H1 (cell line): ENCODE data around the gene NKX6-1. TPM values are rescaled to one million over a fixed set of nuclear protein-coding genes. Genes with fewer than 3 reads are reported as not detected.

Experiments used
- CTCF ChIA-PET: fragments of 300-600 bp; sonication (Branson Sonifier 250); formaldehyde crosslinking; loops from one replicate; lab custom pipeline; 2021; ENCODE audit not compliant: partially characterized antibody; lab: Charles Lee
- POLR2A ChIA-PET: fragments of 300-600 bp; sonication (Branson Sonifier 250); formaldehyde crosslinking; loops from one replicate; lab custom pipeline; 2021; ENCODE audit warnings: inconsistent platforms; ENCODE audit not compliant: partially characterized antibody; lab: Charles Lee
- DNase-seq, 2 experiments: peaks; one replicate each; pipeline versions ENCODE4 v3.0.0 to v3.0.0-alpha.2; 2010 to 2022; ENCODE audit warnings: low spot score in 2 of 2, low read depth in 1 of 2, mixed read lengths in 1 of 2
- FAIRE-seq: peaks from 2 replicates; lab custom pipeline; 2011; peaks lifted over from hg19 to GRCh38; lab: Jason Lieb, UNC
- H2AFZ ChIP-seq: 2 replicates; pipeline ENCODE4 v1.8.1; 2012; ENCODE audit warnings: low read length, inconsistent platforms
- H2AK5ac ChIP-seq: 2 replicates; pipeline ENCODE4 v1.6.1; 2013; ENCODE audit warnings: low read depth, low read length
- H2BK120ac ChIP-seq: replicated peaks from 2 replicates; pipeline ENCODE3; 2013; ENCODE audit warnings: low read depth, low read length, inconsistent platforms
- H2BK12ac ChIP-seq: 2 replicates; pipeline ENCODE4 v1.6.1; 2013; ENCODE audit warnings: low read depth, low read length
- H2BK15ac ChIP-seq: 2 replicates; pipeline ENCODE4 v1.6.1; 2013; ENCODE audit warnings: low read length
- H2BK20ac ChIP-seq: 2 replicates; pipeline ENCODE4 v1.6.1; 2013; ENCODE audit warnings: low read length
- H2BK5ac ChIP-seq: 2 replicates; pipeline ENCODE4 v1.6.1; 2013; ENCODE audit warnings: low read depth, low read length
- H3K14ac ChIP-seq: 2 replicates; pipeline ENCODE4 v1.6.1; 2013; ENCODE audit warnings: inconsistent platforms; ENCODE audit not compliant: insufficient read length
- H3K18ac ChIP-seq: 2 replicates; pipeline ENCODE4 v1.6.1; 2013; ENCODE audit warnings: low read length; ENCODE audit errors: extremely low read depth
- H3K23ac ChIP-seq: 2 replicates; pipeline ENCODE4 v1.6.1; 2013; ENCODE audit warnings: inconsistent platforms; ENCODE audit not compliant: insufficient read length
- H3K23me2 ChIP-seq: 2 replicates; pipeline ENCODE4 v1.6.1; 2013; ENCODE audit warnings: low read depth, low read length
- H3K27ac ChIP-seq: 2 replicates; pipeline ENCODE4 v1.6.1; 2011; ENCODE audit warnings: low read depth, low read length, inconsistent platforms
- H3K27me3 ChIP-seq, 4 experiments: replicated peaks in 1 of 4; 1 replicate in 1 of 4; 2 replicates in 3 of 4; pipeline versions ENCODE4 v1.6.1 to v1.8.1; 2011 to 2013; ENCODE audit warnings: low read length in 3 of 4, mild to moderate bottlenecking in 3 of 4, inconsistent platforms in 2 of 4, mixed read lengths in 2 of 4, moderate library complexity in 1 of 4; ENCODE audit not compliant: control insufficient read depth in 3 of 4, insufficient read depth in 3 of 4; ENCODE audit errors: extremely low read depth in 1 of 4
- H3K36me3 ChIP-seq, 4 experiments: 2 replicates each; pipeline versions ENCODE4 v1.6.1 to v1.8.1; 2011 to 2013; ENCODE audit warnings: mild to moderate bottlenecking in 4 of 4, low read length in 3 of 4, moderate library complexity in 2 of 4, control low read depth in 1 of 4, inconsistent platforms in 1 of 4; ENCODE audit not compliant: insufficient read depth in 4 of 4, control insufficient read depth in 2 of 4
- H3K4ac ChIP-seq: replicated peaks from 2 replicates; pipeline ENCODE3; 2013; ENCODE audit warnings: low read length, low read depth, mixed read lengths, inconsistent platforms; ENCODE audit not compliant: insufficient read length
- H3K4me1 ChIP-seq, 4 experiments: replicated peaks in 1 of 4; 1 replicate in 1 of 4; 2 replicates in 3 of 4; pipeline versions ENCODE4 v1.6.1 to v1.8.1; 2011 to 2013; ENCODE audit warnings: low read length in 3 of 4, inconsistent platforms in 2 of 4, mixed read lengths in 1 of 4; ENCODE audit not compliant: insufficient read depth in 4 of 4, control insufficient read depth in 3 of 4
- H3K4me2 ChIP-seq, 2 experiments: 2 replicates each; pipeline versions ENCODE4 v1.6.1 to v1.8.1; 2011 to 2013; ENCODE audit warnings: low read depth in 2 of 2, low read length in 2 of 2, control low read depth in 1 of 2, inconsistent platforms in 1 of 2, mild to moderate bottlenecking in 1 of 2; ENCODE audit not compliant: insufficient read depth in 1 of 2
- H3K4me3 ChIP-seq, 4 experiments: fragments of 200-600, 300-600 bp in 1 of 4; sonication (generic), shearing (Covaris generic), sonication (Bioruptor Twin) in 1 of 4; 2 replicates each; pipeline versions ENCODE4 v1.5.1 to v1.8.1; 2011 to 2016; ENCODE audit warnings: low read length in 4 of 4, low read depth in 3 of 4, control low read depth in 2 of 4, inconsistent platforms in 2 of 4, mild to moderate bottlenecking in 2 of 4, mixed read lengths in 1 of 4, moderate library complexity in 1 of 4; ENCODE audit not compliant: insufficient read depth in 2 of 4; ENCODE audit errors: extremely low read depth in 1 of 4
- H3K56ac ChIP-seq: replicated peaks from 2 replicates; pipeline ENCODE3; 2013; ENCODE audit warnings: low read depth, mild to moderate bottlenecking, mixed read lengths, low read length, inconsistent platforms; ENCODE audit not compliant: insufficient read length
- H3K79me1 ChIP-seq: 2 replicates; pipeline ENCODE4 v1.6.1; 2013; ENCODE audit warnings: low read depth, low read length, control low read depth
- H3K79me2 ChIP-seq, 2 experiments: 2 replicates each; pipeline versions ENCODE4 v1.6.1 to v1.8.1; 2012 to 2013; ENCODE audit warnings: low read length in 2 of 2, mild to moderate bottlenecking in 2 of 2, inconsistent platforms in 1 of 2; ENCODE audit not compliant: insufficient read depth in 2 of 2, control insufficient read depth in 1 of 2
- H3K9ac ChIP-seq, 4 experiments: replicated peaks in 1 of 4; 1 replicate in 1 of 4; 2 replicates in 3 of 4; pipeline versions ENCODE4 v1.6.1 to v1.8.1; 2011 to 2013; ENCODE audit warnings: low read depth in 3 of 4, low read length in 3 of 4, control low read depth in 2 of 4, mild to moderate bottlenecking in 2 of 4, moderate library complexity in 2 of 4, inconsistent platforms in 1 of 4; ENCODE audit errors: extremely low read depth in 1 of 4
- H3K9me3 ChIP-seq, 2 experiments: 2 replicates each; pipeline versions ENCODE4 v1.6.1 to v1.8.1; 2012 to 2013; ENCODE audit warnings: mild to moderate bottlenecking in 2 of 2, moderate library complexity in 2 of 2, control low read depth in 1 of 2, inconsistent platforms in 1 of 2, low read depth in 1 of 2, low read length in 1 of 2, mixed read lengths in 1 of 2; ENCODE audit not compliant: insufficient read depth in 2 of 2
- H4K20me1 ChIP-seq, 2 experiments: replicated peaks in 1 of 2; 2 replicates each; pipeline versions ENCODE3 to v1.8.1; 2011 to 2013; ENCODE audit warnings: inconsistent platforms in 2 of 2, low read length in 2 of 2, mild to moderate bottlenecking in 1 of 2; ENCODE audit not compliant: insufficient read depth in 2 of 2, control insufficient read depth in 1 of 2
- H4K5ac ChIP-seq: 2 replicates; pipeline ENCODE4 v1.6.1; 2013; ENCODE audit warnings: low read length, low read depth, mixed read lengths, inconsistent platforms; ENCODE audit not compliant: insufficient read length
- H4K8ac ChIP-seq: 2 replicates; pipeline ENCODE4 v1.8.0; 2013; ENCODE audit warnings: mild to moderate bottlenecking, moderate library complexity, low read length, inconsistent platforms; ENCODE audit not compliant: insufficient read depth; ENCODE audit errors: extremely low read depth
- H4K91ac ChIP-seq: replicated peaks from 2 replicates; pipeline ENCODE3; 2013; ENCODE audit warnings: low read length, mixed read lengths, inconsistent platforms; ENCODE audit not compliant: insufficient read length
- ATF3 ChIP-seq: IDR thresholded peaks from 2 replicates; pipeline ENCODE4 v1.6.1; 2011; ENCODE audit warnings: low read depth, mild to moderate bottlenecking, low read length; ENCODE audit not compliant: insufficient read depth
- CBX8 ChIP-seq: fragments of 300-800, 300-1000 bp; sonication (generic); IDR thresholded peaks from 2 replicates; pipeline ENCODE4 v1.7.1; 2016; ENCODE audit warnings: low read depth, low read length, borderline replicate concordance
- E2F6 ChIP-seq: IDR thresholded peaks from 2 replicates; pipeline ENCODE4 v1.6.1; 2012; ENCODE audit warnings: inconsistent platforms
- EZH2 ChIP-seq: fragments of 200-600 bp; sonication (generic); IDR thresholded peaks from 2 replicates; pipeline ENCODE4 v1.7.1; 2012; ENCODE audit warnings: low read depth, mild to moderate bottlenecking, moderate library complexity, low read length, inconsistent platforms; ENCODE audit not compliant: severe bottlenecking
- KDM1A ChIP-seq: fragments of 200-600, 300-600 bp; sonication (generic); IDR thresholded peaks from 2 replicates; pipeline ENCODE4 v1.7.1; 2016; ENCODE audit warnings: mild to moderate bottlenecking, low read length, borderline replicate concordance
- KDM4A ChIP-seq: IDR thresholded peaks from one replicate; pipeline ENCODE4 v1.7.1; 2012; ENCODE audit warnings: low read depth, mild to moderate bottlenecking, moderate library complexity, low read length, inconsistent platforms; ENCODE audit not compliant: severe bottlenecking
- KDM5A ChIP-seq: fragments of 200-600 bp; IDR thresholded peaks from 2 replicates; pipeline ENCODE4 v1.7.1; 2012; ENCODE audit warnings: mild to moderate bottlenecking, low read length, inconsistent platforms, mixed read lengths
- POU5F1 ChIP-seq: IDR thresholded peaks from 2 replicates; pipeline ENCODE4 v1.6.1; 2011; ENCODE audit warnings: low read depth, mild to moderate bottlenecking, low read length, moderate library complexity
- SAP30 ChIP-seq: fragments of 300-600 bp; sonication (generic); IDR thresholded peaks from 2 replicates; pipeline ENCODE4 v1.7.1; 2012; ENCODE audit warnings: low read length, moderate library complexity, mild to moderate bottlenecking, inconsistent platforms; ENCODE audit not compliant: insufficient read depth, insufficient replicate concordance
- SIX5 ChIP-seq: IDR thresholded peaks from 2 replicates; pipeline ENCODE4 v1.6.1; 2011; ENCODE audit warnings: mild to moderate bottlenecking, low read depth, low read length
- SRF ChIP-seq: IDR thresholded peaks from 2 replicates; pipeline ENCODE4 v1.6.1; 2011; ENCODE audit warnings: mild to moderate bottlenecking, low read depth, low read length, moderate library complexity
- TAF7 ChIP-seq: optimal IDR thresholded peaks from 2 replicates; pipeline ENCODE3; 2011; ENCODE audit warnings: low read depth, mild to moderate bottlenecking, inconsistent platforms, low read length, moderate library complexity, borderline replicate concordance
- TCF12 ChIP-seq: IDR thresholded peaks from 2 replicates; pipeline ENCODE4 v1.6.1; 2011; ENCODE audit warnings: low read depth, mild to moderate bottlenecking, low read length
- ZNF274 ChIP-seq: IDR thresholded peaks from 2 replicates; pipeline ENCODE4 v1.7.0; 2012; ENCODE audit warnings: low read length, borderline replicate concordance; ENCODE audit errors: extremely low read depth
- polyA plus RNA-seq, 7 experiments: library from polyadenylated mRNA; depleted of rRNA in 3 of 7; stranded (reverse) in 5 of 7; unstranded in 2 of 7; fragments of >200 nt in 5 of 7; fragments of 200-250 nt in 2 of 7; gene quantifications; 1 replicate in 5 of 7; 2 replicates in 1 of 7; 4 replicates in 1 of 7; pipeline versions ENCODE4 v1.2.1 to v1.2.3, GENCODE V29; 2011 to 2013; ENCODE audit warnings: missing spikeins in 2 of 7, mixed read lengths in 2 of 7
- total RNA-seq: library from RNA; stranded (reverse); fragmentation: NEBNext Ultra II Directional; extraction: Animal tissue kit (Norgen Biotek cat#: 25700); gene quantifications from 2 replicates; pipeline ENCODE4 v1.2.1, GENCODE V29; 2021

NKX6-1 gene
- total and polyA plus RNA-seq, 2 of the 8 experiments (the other 6 are each of a cell fraction or from before 2014, with no cell fraction given), result 0.03 to 0.45 TPM

- H3K4me1 ChIP-seq, result no peaks in the 10 kb centered on the region
- H3K4ac ChIP-seq, result no peak overlapping the region
- H4K8ac ChIP-seq, result no peak overlapping the region
- ChIA-PET POLR2A (interaction anchor here (1.0 kb wide), 1 partner anchor 12 kb away, joined by 3 read pairs; no protein-coding TSS in a partner anchor), CTCF (interaction anchor here (0.8 to 3.8 kb wide), 6 partner anchors 9 to 55 kb away, joined by 3 to 42 read pairs (median 5); partner anchors contain the start of gene NKX6-1)
- H2BK15ac ChIP-seq, result no peak overlapping the region
- H3K9me3 ChIP-seq, result no peaks in the 10 kb centered on the region
- no peak overlapping the region for H2BK20ac ChIP-seq
- H3K36me3 ChIP-seq, result no peaks in the 10 kb centered on the region
- FAIRE-seq, result no peak
- H2AK5ac ChIP-seq, result no peak overlapping the region
- H3K27me3 ChIP-seq, result peaks cover 0 to 5% (median 0%) of the 10 kb centered on the region in 4 experiments; a peak in 2 of 7 replicates
- H3K79me1 ChIP-seq, result no peaks in the 10 kb centered on the region
- H3K9ac ChIP-seq, result no peak overlapping the region
- no peak overlapping the region for H4K91ac ChIP-seq
- H3K23ac ChIP-seq, result no peak overlapping the region
- no peaks in the 10 kb centered on the region for H3K79me2 ChIP-seq
- DNase-seq, result no peak
- H3K14ac ChIP-seq, result no peak overlapping the region
- H2BK120ac ChIP-seq, result no peak overlapping the region
- no peak overlapping the region for H2BK12ac ChIP-seq
- no peaks in the 10 kb centered on the region for H4K20me1 ChIP-seq
- no peaks in the 10 kb centered on the region for H3K23me2 ChIP-seq
- no peak overlapping the region for H3K56ac ChIP-seq
- no peak overlapping the region for H3K4me2 ChIP-seq
- no peak overlapping the region for H2BK5ac ChIP-seq
- no peak overlapping the region for H3K4me3 ChIP-seq
- H3K18ac ChIP-seq, result no peak overlapping the region
- H2AFZ ChIP-seq, result no peak overlapping the region
- H3K27ac ChIP-seq, result no peak overlapping the region
- H4K5ac ChIP-seq, result no peak overlapping the region
- TF ChIP-seq SIX5, result no peak
- TF ChIP-seq ZNF274, result no peak
- TF ChIP-seq POU5F1, result no peak
- TF ChIP-seq ATF3, result no peak
- no peak for TF ChIP-seq TAF7
- no peak for TF ChIP-seq EZH2
- TF ChIP-seq CBX8, result no peak
- no peak for TF ChIP-seq TCF12
- no peak for TF ChIP-seq KDM5A
- TF ChIP-seq KDM4A, result no peak
- TF ChIP-seq E2F6, result no peak
- TF ChIP-seq SRF, result no peak
- TF ChIP-seq KDM1A, result no peak
- no peak for TF ChIP-seq SAP30
Measured at GRCh38 chr4:84474107-84474506, 25.0 kb downstream of the NKX6-1 start.
